ENCODE measurements around the gene APC.

DNA sequence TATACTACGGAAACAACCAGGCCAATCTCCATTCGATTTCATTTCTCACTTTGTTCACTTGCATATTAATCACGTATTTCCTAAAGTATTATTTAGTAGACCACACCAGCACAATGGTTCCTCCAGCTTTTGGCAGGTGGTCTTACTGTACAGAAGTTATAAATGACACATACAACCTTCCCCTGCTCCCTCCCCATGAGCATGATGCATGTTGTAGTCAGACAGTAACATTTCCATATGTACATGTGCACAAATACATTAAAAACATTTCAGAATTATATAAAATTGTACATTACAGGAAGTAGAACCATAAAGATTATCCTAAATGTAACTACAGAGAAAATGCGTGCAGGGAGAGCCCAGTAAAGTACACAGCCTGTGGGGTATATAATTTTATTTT lies 140.4 kb downstream of the APC start:
- no peak for TF ChIP-seq EP300 (IDR thresholded peaks at IDR 0.05)
- TF ChIP-seq POLR2AphosphoS5 (IDR thresholded peaks at IDR 0.05) = no peak
- TF ChIP-seq, protein P1, sequence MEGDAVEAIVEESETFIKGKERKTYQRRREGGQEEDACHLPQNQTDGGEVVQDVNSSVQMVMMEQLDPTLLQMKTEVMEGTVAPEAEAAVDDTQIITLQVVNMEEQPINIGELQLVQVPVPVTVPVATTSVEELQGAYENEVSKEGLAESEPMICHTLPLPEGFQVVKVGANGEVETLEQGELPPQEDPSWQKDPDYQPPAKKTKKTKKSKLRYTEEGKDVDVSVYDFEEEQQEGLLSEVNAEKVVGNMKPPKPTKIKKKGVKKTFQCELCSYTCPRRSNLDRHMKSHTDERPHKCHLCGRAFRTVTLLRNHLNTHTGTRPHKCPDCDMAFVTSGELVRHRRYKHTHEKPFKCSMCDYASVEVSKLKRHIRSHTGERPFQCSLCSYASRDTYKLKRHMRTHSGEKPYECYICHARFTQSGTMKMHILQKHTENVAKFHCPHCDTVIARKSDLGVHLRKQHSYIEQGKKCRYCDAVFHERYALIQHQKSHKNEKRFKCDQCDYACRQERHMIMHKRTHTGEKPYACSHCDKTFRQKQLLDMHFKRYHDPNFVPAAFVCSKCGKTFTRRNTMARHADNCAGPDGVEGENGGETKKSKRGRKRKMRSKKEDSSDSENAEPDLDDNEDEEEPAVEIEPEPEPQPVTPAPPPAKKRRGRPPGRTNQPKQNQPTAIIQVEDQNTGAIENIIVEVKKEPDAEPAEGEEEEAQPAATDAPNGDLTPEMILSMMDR (IDR thresholded peaks at IDR 0.05) = no peak

All from upper lobe of left lung (tissue), 4 donors.